HCT116 (cell line): ENCODE measurements around the gene OR11G2. TPM values are rescaled to one million over a fixed set of nuclear protein-coding genes. Genes with fewer than 3 reads are reported as not detected.

ENCODE experiments used
- ATAC-seq: fragments of 200-7000 bp; cut with Tn5 transposase; 2 replicates; pipeline ENCODE4 v1.9.1; 2020; ENCODE audit warnings: mild to moderate bottlenecking, moderate library complexity
- BruUV-seq: library from RNA; stranded (reverse); fragments of 400-500 nt; replicated peaks from 2 replicates; lab custom pipeline; 2021; lab: Mats Ljungman, UMichigan
- CTCF ChIA-PET: fragments of 300-600 bp; sonication (Branson Sonifier 250); formaldehyde crosslinking; loops from one replicate; lab custom pipeline; 2021; ENCODE audit warnings: antibody characterized with exemption; lab: Charles Lee
- POLR2A ChIA-PET: fragments of 300-600, 350-600 bp; sonication (Branson Sonifier 250); formaldehyde crosslinking; loops from one replicate; lab custom pipeline; 2021; ENCODE audit warnings: antibody characterized with exemption; lab: Charles Lee
- RAD21 ChIA-PET, 2 experiments: fragments of 300-600 bp; sonication (Branson Sonifier 250); formaldehyde crosslinking; loops; one replicate each; lab custom pipeline; 2023; ENCODE audit warnings: low total read pairs in 2 of 2; ENCODE audit not compliant: uncharacterized antibody in 2 of 2, unreplicated experiment in 2 of 2, low non-redundant PET in 1 of 2; lab: Charles Lee
- DNase-seq: peaks from one replicate; pipeline ENCODE4 v3.0.0-alpha.2; 2010; ENCODE audit warnings: low read depth, low spot score
- H2AFZ ChIP-seq: fragments of 200-600 bp; shearing (Covaris generic), sonication (generic); 2 replicates; pipeline ENCODE4 v1.6.1; 2017; ENCODE audit warnings: low read depth, mixed run types, mixed read lengths, antibody characterized with exemption, low read length; ENCODE audit not compliant: poor library complexity, severe bottlenecking
- H3K27ac ChIP-seq: 2 replicates; pipeline ENCODE4 v1.5.1; 2012; ENCODE audit warnings: low read depth, low read length
- H3K27me3 ChIP-seq: fragments of 200-600 bp; sonication (generic); 2 replicates; pipeline ENCODE4 v1.6.1; 2016; ENCODE audit warnings: mixed run types, low read length, mixed read lengths; ENCODE audit not compliant: insufficient read depth
- H3K36me3 ChIP-seq, 2 experiments: fragments of 200-500 bp in 1 of 2; fragments of 200-600 bp in 1 of 2; sonication (Bioruptor generic) in 1 of 2; sonication (generic) in 1 of 2; 2 replicates each; pipeline versions ENCODE4 v1.5.1 to v1.6.1; 2014 to 2016; ENCODE audit warnings: low read length in 2 of 2, inconsistent platforms in 1 of 2, mixed read lengths in 1 of 2, mixed run types in 1 of 2; ENCODE audit not compliant: insufficient read depth in 2 of 2, control insufficient read depth in 1 of 2
- H3K4me1 ChIP-seq, 2 experiments: fragments of 200-600 bp in 1 of 2; sonication (generic) in 1 of 2; 2 replicates each; pipeline versions ENCODE4 v1.5.1 to v1.6.1; 2012 to 2017; ENCODE audit warnings: low read length in 2 of 2, inconsistent platforms in 1 of 2, mild to moderate bottlenecking in 1 of 2, mixed read lengths in 1 of 2, mixed run types in 1 of 2, moderate library complexity in 1 of 2; ENCODE audit not compliant: insufficient read depth in 2 of 2, control insufficient read depth in 1 of 2
- H3K4me2 ChIP-seq: fragments of 200-600 bp; sonication (generic); 2 replicates; pipeline ENCODE4 v1.6.1; 2017; ENCODE audit warnings: mixed run types, low read length, mixed read lengths
- H3K4me3 ChIP-seq, 2 experiments: fragments of 200-600 bp in 1 of 2; sonication (generic) in 1 of 2; replicated peaks in 1 of 2; 2 replicates each; pipeline ENCODE4 v1.5.1; 2011 to 2016; ENCODE audit warnings: low read length in 2 of 2, control low read depth in 1 of 2, low read depth in 1 of 2, mild to moderate bottlenecking in 1 of 2, mixed read lengths in 1 of 2, mixed run types in 1 of 2
- H3K79me2 ChIP-seq: fragments of 200-600 bp; sonication (generic); 2 replicates; pipeline ENCODE4 v1.6.1; 2017; ENCODE audit warnings: mild to moderate bottlenecking, mixed run types, low read length, moderate library complexity, mixed read lengths; ENCODE audit not compliant: insufficient read depth
- H3K9ac ChIP-seq: fragments of 200-600 bp; sonication (generic); 2 replicates; pipeline ENCODE4 v1.6.1; 2016; ENCODE audit warnings: low read length, mixed read lengths
- H3K9me2 ChIP-seq: fragments of 200-600 bp; sonication (generic), shearing (Covaris generic); 2 replicates; pipeline ENCODE4 v1.6.1; 2017; ENCODE audit warnings: mixed run types, mild to moderate bottlenecking, moderate library complexity; ENCODE audit not compliant: insufficient read depth
- H3K9me3 ChIP-seq, 2 experiments: fragments of 200-500 bp in 1 of 2; fragments of 200-600 bp in 1 of 2; sonication (Bioruptor generic) in 1 of 2; sonication (generic) in 1 of 2; 2 replicates each; pipeline ENCODE4 v1.6.1; 2014 to 2017; ENCODE audit warnings: low read length in 2 of 2, mixed read lengths in 2 of 2, inconsistent platforms in 1 of 2, low read depth in 1 of 2, mild to moderate bottlenecking in 1 of 2, mixed run types in 1 of 2, moderate library complexity in 1 of 2; ENCODE audit not compliant: control insufficient read depth in 1 of 2, insufficient read depth in 1 of 2
- H4K20me1 ChIP-seq: fragments of 200-600 bp; sonication (generic), shearing (Covaris generic); 2 replicates; pipeline ENCODE4 v1.6.1; 2017; ENCODE audit warnings: mixed run types, mild to moderate bottlenecking, moderate library complexity; ENCODE audit not compliant: insufficient read depth
- CBX3 ChIP-seq: IDR thresholded peaks from 2 replicates; pipeline ENCODE4 v1.6.1; 2012; ENCODE audit warnings: low read depth
- EGR1 ChIP-seq: IDR thresholded peaks from 2 replicates; pipeline ENCODE4 v1.6.1; 2012; ENCODE audit warnings: low read depth
- ELF1 ChIP-seq: IDR thresholded peaks from 2 replicates; pipeline ENCODE4 v1.6.1; 2012; ENCODE audit warnings: low read depth, borderline replicate concordance
- EZH2phosphoT487 ChIP-seq: fragments of 200-600 bp; IDR thresholded peaks from 2 replicates; pipeline ENCODE4 v1.6.1; 2018; ENCODE audit warnings: antibody characterized with exemption, borderline replicate concordance
- FOSL1 ChIP-seq: IDR thresholded peaks from 2 replicates; pipeline ENCODE4 v1.6.1; 2012; ENCODE audit warnings: low read depth
- POLR2AphosphoS5 ChIP-seq: IDR thresholded peaks from 2 replicates; pipeline ENCODE4 v1.6.1; 2011; ENCODE audit warnings: mild to moderate bottlenecking, low read depth, low read length, moderate library complexity
- RAD21 ChIP-seq: IDR thresholded peaks from 2 replicates; pipeline ENCODE4 v1.6.1; 2012; ENCODE audit warnings: low read depth, mild to moderate bottlenecking
- SIN3A ChIP-seq: IDR thresholded peaks from 2 replicates; pipeline ENCODE4 v1.6.1; 2012; ENCODE audit warnings: low read depth
- SP1 ChIP-seq: IDR thresholded peaks from 2 replicates; pipeline ENCODE4 v1.6.1; 2012; ENCODE audit warnings: low read depth
- ZNF274 ChIP-seq: fragments of 200-500 bp; sonication (Bioruptor generic); IDR thresholded peaks from 2 replicates; pipeline ENCODE4 v1.6.1; 2014; ENCODE audit warnings: mild to moderate bottlenecking, low read depth, low read length, inconsistent platforms
- intact Hi-C: fragments of 100-400 bp; cut with micrococcal nuclease; formaldehyde crosslinking; loops from 2 replicates; pipeline ENCODE4 v1.10.0; 2022
- total RNA-seq: library from RNA; stranded (reverse); gene quantifications from one replicate; pipeline ENCODE4 v1.2.1, GENCODE V29; 2021; ENCODE audit not compliant: unreplicated experiment
- TF ChIP-seq, protein P1 (sequence below): IDR thresholded peaks from 2 replicates; pipeline ENCODE4 v1.6.1; 2012
- TF ChIP-seq, protein P2 (sequence below): IDR thresholded peaks from 2 replicates; pipeline ENCODE4 v1.6.1; 2012; ENCODE audit warnings: low read depth
- TF ChIP-seq, protein P3 (sequence below), 3 experiments: fragments of 200-600 bp in 1 of 3; sonication (generic) in 1 of 3; IDR thresholded peaks in 2 of 3; conservative IDR thresholded peaks in 1 of 3; 2 replicates each; pipeline ENCODE4 v1.5.1; 2012 to 2017; ENCODE audit warnings: low read depth in 2 of 3, low read length in 2 of 3, antibody characterized with exemption in 1 of 3, borderline replicate concordance in 1 of 3, control low read depth in 1 of 3, mild to moderate bottlenecking in 1 of 3, mixed read lengths in 1 of 3, mixed run types in 1 of 3, moderate library complexity in 1 of 3; ENCODE audit not compliant: insufficient read depth in 1 of 3
- TF ChIP-seq, protein P4 (sequence below): IDR thresholded peaks from 2 replicates; pipeline ENCODE4 v1.6.1; 2012

Gene OR11G2
- total RNA-seq, 1 experiment from 2014 or later = not detected

DNA sequence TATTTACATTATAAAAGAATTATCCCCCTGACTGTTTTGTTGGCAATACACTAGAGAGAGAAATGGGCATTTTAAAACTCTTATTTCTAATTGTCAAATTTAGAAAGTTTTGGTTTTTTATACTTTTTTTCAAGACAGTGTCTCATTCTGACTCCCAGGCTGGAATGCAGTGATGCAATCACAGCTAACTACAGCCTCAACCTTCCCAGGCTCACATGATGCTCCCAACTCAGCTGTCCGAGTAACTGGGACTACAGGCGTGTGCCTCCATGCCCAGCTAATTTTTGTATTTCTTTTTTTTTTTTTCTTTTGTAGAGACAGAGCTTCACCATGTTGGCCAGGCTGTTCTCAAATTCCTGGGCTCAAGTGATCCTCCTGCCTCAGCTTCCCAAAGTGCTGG lies 24.5 kb downstream of the OR11G2 start:
- no peaks in the 10 kb centered on the region for H4K20me1 ChIP-seq
- H3K9ac ChIP-seq = no peak overlapping the region
- intact Hi-C loops = no loop called here
- H3K9me2 ChIP-seq = no peaks in the 10 kb centered on the region
- RAD21 ChIA-PET = no interaction called here
- H2AFZ ChIP-seq = no peak overlapping the region
- CTCF ChIA-PET = no interaction called here
- no TSS peak for BruUV-seq
- H3K4me3 ChIP-seq = no peak overlapping the region
- H3K4me1 ChIP-seq = no peaks in the 10 kb centered on the region
- no peak for ATAC-seq
- TF ChIP-seq SP1 (no peak), ELF1 (no peak), FOSL1 (no peak), SIN3A (no peak), ZNF274 (no peak), CBX3 (no peak), EGR1 (no peak), RAD21 (no peak), POLR2AphosphoS5 (no peak), EZH2phosphoT487 (no peak)
- TF ChIP-seq, protein P1, sequence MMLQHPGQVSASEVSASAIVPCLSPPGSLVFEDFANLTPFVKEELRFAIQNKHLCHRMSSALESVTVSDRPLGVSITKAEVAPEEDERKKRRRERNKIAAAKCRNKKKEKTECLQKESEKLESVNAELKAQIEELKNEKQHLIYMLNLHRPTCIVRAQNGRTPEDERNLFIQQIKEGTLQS = no peak
- TF ChIP-seq, protein P2, sequence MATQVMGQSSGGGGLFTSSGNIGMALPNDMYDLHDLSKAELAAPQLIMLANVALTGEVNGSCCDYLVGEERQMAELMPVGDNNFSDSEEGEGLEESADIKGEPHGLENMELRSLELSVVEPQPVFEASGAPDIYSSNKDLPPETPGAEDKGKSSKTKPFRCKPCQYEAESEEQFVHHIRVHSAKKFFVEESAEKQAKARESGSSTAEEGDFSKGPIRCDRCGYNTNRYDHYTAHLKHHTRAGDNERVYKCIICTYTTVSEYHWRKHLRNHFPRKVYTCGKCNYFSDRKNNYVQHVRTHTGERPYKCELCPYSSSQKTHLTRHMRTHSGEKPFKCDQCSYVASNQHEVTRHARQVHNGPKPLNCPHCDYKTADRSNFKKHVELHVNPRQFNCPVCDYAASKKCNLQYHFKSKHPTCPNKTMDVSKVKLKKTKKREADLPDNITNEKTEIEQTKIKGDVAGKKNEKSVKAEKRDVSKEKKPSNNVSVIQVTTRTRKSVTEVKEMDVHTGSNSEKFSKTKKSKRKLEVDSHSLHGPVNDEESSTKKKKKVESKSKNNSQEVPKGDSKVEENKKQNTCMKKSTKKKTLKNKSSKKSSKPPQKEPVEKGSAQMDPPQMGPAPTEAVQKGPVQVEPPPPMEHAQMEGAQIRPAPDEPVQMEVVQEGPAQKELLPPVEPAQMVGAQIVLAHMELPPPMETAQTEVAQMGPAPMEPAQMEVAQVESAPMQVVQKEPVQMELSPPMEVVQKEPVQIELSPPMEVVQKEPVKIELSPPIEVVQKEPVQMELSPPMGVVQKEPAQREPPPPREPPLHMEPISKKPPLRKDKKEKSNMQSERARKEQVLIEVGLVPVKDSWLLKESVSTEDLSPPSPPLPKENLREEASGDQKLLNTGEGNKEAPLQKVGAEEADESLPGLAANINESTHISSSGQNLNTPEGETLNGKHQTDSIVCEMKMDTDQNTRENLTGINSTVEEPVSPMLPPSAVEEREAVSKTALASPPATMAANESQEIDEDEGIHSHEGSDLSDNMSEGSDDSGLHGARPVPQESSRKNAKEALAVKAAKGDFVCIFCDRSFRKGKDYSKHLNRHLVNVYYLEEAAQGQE = no peak
- TF ChIP-seq, protein P3, sequence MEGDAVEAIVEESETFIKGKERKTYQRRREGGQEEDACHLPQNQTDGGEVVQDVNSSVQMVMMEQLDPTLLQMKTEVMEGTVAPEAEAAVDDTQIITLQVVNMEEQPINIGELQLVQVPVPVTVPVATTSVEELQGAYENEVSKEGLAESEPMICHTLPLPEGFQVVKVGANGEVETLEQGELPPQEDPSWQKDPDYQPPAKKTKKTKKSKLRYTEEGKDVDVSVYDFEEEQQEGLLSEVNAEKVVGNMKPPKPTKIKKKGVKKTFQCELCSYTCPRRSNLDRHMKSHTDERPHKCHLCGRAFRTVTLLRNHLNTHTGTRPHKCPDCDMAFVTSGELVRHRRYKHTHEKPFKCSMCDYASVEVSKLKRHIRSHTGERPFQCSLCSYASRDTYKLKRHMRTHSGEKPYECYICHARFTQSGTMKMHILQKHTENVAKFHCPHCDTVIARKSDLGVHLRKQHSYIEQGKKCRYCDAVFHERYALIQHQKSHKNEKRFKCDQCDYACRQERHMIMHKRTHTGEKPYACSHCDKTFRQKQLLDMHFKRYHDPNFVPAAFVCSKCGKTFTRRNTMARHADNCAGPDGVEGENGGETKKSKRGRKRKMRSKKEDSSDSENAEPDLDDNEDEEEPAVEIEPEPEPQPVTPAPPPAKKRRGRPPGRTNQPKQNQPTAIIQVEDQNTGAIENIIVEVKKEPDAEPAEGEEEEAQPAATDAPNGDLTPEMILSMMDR (IDR thresholded peaks at IDR 0.05 in 2 of 3, conservative IDR thresholded peaks at IDR 0.05 in 1 of 3; ENCODE audit: borderline replicate concordance in 1 of 3, insufficient read depth in 1 of 3, low read depth in 2 of 3, low read length in 2 of 3) = no peak
- TF ChIP-seq, protein P4, sequence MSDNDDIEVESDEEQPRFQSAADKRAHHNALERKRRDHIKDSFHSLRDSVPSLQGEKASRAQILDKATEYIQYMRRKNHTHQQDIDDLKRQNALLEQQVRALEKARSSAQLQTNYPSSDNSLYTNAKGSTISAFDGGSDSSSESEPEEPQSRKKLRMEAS = no peak
- H3K27me3 ChIP-seq = no peaks in the 10 kb centered on the region
- no peaks in the 10 kb centered on the region for H3K36me3 ChIP-seq
- no peak overlapping the region for H3K4me2 ChIP-seq
- H3K27ac ChIP-seq = no peak overlapping the region
- H3K79me2 ChIP-seq = no peaks in the 10 kb centered on the region
- DNase-seq = no peak
- H3K9me3 ChIP-seq = no peaks in the 10 kb centered on the region
- POLR2A ChIA-PET = no interaction called here
